Coronary artery (tissue), 2 donors: ENCODE results near the gene TRIM40.

Source experiments
- DNase-seq: peaks from one replicate; pipeline ENCODE4 v3.0.0-alpha.2; 2017; ENCODE audit warnings: low spot score
- H3K27ac ChIP-seq, 2 donors: fragments of 200-600 bp; sonication (generic); one replicate each; pipeline ENCODE4 v1.5.1; 2016 to 2019
- H3K4me3 ChIP-seq: fragments of 200-600 bp; sonication (generic); 2 replicates; pipeline ENCODE4 v1.5.1; 2016; ENCODE audit warnings: mild to moderate bottlenecking, moderate library complexity
- CTCF ChIP-seq: fragments of 200-600 bp; sonication (generic); IDR thresholded peaks from one replicate; pipeline ENCODE4 v1.5.1; 2019; ENCODE audit warnings: antibody characterized with exemption

Gene TRIM40

GRCh38 chr6:30135757-30136156 is at the start of gene TRIM40:
Gene TRIM40 (plus strand): TSS chr6:30136140. CDS start chr6:30137037, 897 bp downstream.
- TF ChIP-seq CTCF: no peak
- DNase-seq: no peak

GRCh38 chr6:30087876-30088275 is 48.1 kb upstream of the TRIM40 start:
- H3K27ac ChIP-seq: no peak overlapping the region
- no peak for TF ChIP-seq CTCF
- no peak overlapping the region for H3K4me3 ChIP-seq
- DNase-seq: no peak

More at GRCh38 chr6:30135757-30136156, at the start of gene TRIM40:
- Histone ChIP-seq H3K27ac (no peak within 1 kb of the TSS), H3K4me3 (no peak within 1 kb of the TSS)

- Histone ChIP-seq H3K4me3 (no peak overlapping the region), H3K27ac (no peak overlapping the region)
- no peak for DNase-seq
- no peak for TF ChIP-seq CTCF
Observed at GRCh38 chr6:30091577-30092381, 44.2 kb upstream of the TRIM40 start.

- DNase-seq: peak; percentile 43
- no peak overlapping the region for H3K27ac ChIP-seq
- TF ChIP-seq CTCF: no peak
- no peak overlapping the region for H3K4me3 ChIP-seq
Observed at GRCh38 chr6:30092852-30093543, 42.9 kb upstream of the TRIM40 start.

GRCh38 chr6:30093951-30094661 is 41.8 kb upstream of the TRIM40 start:
- Histone ChIP-seq H3K4me3 (no peak overlapping the region), H3K27ac (no peak overlapping the region)
- no peak for TF ChIP-seq CTCF
- no peak for DNase-seq

GRCh38 chr6:30096829-30097228 is 39.1 kb upstream of the TRIM40 start:
- DNase-seq: no peak
- no peak for TF ChIP-seq CTCF
- Histone ChIP-seq H3K4me3 (no peak overlapping the region), H3K27ac (no peak overlapping the region)
